ENCODE measurements around the gene VN1R2.
"Not testable (repeated sequence)": the region's sequence is repeated elsewhere in the genome, so short reads cannot be mapped to it uniquely, and the experiment has no call there.

VN1R2 gene, protein sequence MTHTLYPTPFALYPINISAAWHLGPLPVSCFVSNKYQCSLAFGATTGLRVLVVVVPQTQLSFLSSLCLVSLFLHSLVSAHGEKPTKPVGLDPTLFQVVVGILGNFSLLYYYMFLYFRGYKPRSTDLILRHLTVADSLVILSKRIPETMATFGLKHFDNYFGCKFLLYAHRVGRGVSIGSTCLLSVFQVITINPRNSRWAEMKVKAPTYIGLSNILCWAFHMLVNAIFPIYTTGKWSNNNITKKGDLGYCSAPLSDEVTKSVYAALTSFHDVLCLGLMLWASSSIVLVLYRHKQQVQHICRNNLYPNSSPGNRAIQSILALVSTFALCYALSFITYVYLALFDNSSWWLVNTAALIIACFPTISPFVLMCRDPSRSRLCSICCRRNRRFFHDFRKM

DNA sequence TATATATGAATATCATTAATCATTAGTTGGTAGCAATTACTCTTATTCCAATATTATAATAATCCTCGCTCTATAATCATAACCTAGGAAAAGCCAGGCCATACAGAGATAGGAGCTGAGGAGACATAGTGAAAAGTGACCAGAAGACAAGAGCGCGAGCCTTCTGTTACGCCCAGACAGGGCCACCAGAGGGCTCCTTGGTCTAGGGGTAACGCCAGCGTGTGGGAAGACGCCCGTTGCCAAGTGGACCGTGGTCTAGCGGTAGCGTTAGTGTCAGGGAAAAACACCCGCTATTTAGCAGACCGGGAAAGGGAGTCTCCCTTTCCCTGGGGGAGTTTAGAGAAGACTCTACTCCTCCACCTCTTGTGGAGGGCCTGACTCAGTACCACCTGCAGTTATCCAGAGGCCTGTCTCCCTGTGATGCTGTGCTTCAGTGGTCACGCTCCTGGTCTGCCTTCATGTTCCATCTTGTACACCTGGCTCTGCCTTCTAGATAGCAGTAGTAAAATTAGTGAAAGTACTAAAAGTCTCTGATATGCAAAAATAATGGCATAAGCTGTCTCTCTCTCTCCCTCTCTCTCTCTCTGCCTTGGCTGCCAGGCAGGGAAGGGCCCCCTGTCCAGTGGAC, at the start of gene VN1R2:
Gene VN1R2 (plus strand): TSS at position 578 of the 628 bp plus-strand sequence. CDS start 84 bp downstream, outside the sequence.
- POLR2A ChIA-PET; DNase-seq (ENCODE audit: extremely low spot score); CTCF ChIA-PET: not testable (repeated sequence)

DNA sequence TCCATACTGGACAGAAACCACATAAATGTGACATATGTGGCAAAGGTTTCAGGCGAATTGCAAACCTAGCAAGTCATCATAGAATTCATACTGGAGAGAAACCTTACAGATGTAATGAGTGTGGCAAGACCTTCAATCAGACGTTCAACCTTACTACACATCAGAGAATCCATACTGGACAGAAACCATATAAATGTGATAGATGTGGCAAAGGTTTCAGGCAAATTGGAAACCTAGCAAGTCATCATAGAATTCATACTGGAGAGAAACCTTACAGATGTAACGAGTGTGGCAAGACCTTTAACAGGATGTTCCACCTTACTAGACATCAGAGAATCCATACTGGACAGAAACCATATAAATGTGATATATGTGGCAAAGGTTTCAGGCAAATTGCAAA, 46.5 kb upstream of the VN1R2 start:
- DNase-seq (ENCODE audit: extremely low spot score); CTCF ChIA-PET; POLR2A ChIA-PET: not testable (repeated sequence)

DNA sequence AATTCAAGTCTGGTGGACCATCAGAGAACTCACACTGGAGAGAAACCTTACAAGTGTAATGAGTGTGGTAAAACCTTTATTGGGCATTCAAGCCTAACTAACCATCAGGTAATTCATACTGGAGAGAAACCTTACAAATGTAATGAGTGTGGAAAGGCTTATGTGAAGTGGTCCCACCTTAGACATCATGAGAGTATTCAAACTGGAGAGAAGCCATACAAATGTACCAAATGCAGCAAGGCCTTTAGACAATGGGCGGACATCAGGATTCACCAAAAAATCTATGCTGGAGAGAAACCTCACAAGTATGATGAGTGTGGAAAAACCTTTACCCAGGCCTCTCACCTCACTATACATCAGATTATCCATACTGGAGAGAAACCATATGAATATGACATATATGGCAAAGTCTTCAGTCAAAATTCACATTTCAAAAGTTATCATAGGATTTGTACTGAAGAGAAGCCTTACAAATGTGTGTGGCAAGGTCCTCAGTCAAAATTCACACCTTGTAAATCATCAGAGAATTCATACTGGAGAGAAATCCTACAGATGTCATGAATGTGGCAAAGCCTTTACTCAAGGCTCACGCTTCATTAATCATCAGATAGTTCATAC, 45.3 kb upstream of the VN1R2 start:
- TF ChIP-seq, protein P1, sequence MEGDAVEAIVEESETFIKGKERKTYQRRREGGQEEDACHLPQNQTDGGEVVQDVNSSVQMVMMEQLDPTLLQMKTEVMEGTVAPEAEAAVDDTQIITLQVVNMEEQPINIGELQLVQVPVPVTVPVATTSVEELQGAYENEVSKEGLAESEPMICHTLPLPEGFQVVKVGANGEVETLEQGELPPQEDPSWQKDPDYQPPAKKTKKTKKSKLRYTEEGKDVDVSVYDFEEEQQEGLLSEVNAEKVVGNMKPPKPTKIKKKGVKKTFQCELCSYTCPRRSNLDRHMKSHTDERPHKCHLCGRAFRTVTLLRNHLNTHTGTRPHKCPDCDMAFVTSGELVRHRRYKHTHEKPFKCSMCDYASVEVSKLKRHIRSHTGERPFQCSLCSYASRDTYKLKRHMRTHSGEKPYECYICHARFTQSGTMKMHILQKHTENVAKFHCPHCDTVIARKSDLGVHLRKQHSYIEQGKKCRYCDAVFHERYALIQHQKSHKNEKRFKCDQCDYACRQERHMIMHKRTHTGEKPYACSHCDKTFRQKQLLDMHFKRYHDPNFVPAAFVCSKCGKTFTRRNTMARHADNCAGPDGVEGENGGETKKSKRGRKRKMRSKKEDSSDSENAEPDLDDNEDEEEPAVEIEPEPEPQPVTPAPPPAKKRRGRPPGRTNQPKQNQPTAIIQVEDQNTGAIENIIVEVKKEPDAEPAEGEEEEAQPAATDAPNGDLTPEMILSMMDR (IDR thresholded peaks at IDR 0.05; ENCODE audit: control extremely low read depth, extremely low read depth, low read depth, missing control alignments) = no peak
- no peak for DNase-seq (ENCODE audit: extremely low spot score)
- CTCF ChIA-PET = no interaction called here
- POLR2A ChIA-PET = no interaction called here

DNA sequence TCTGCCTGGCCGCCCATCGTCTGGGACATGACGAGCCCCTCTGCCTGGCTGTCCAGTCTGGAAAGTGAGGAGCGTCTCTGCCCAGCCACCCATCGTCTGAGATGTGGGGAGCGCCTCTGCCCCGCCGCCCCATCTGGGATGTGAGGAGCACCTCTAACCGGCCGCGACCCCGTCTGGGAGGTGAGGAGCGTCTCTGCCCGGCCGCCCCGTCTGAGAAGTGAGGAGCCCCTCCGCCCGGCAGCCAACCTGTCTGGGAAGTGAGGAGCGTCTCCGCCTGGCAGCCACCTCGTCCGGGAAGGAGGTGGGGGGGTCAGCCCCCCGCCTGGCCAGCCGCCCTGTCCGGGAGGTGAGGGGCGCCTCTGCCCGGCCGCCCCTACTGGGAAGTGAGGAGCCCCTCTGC, 35.4 kb upstream of the VN1R2 start:
- DNase-seq (ENCODE audit: extremely low spot score); CTCF ChIA-PET; POLR2A ChIA-PET: not testable (repeated sequence)

DNA sequence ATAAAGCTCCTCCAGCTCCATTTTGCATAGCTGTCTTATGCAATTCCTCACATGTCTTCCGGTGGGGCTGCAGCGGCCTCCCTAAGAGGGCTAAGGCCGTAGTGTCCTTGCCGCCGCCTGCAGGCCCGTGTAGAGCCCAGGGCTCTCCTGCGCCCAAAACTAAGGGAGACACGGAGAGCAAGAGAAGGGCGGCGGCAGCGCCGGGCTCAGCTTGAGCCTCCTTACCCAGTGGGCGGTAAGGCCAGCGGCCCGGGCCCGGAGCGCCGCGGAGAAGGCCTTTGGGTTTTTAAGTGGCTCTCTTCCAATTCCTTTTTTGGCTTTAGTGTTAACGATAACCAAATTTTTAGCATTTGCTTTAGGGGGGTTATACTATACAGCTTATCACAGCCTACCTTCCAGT, 33.5 kb upstream of the VN1R2 start:
- TF ChIP-seq, protein P1 (IDR thresholded peaks at IDR 0.05; ENCODE audit: control extremely low read depth, extremely low read depth, low read depth, missing control alignments) = no peak
- no peak for DNase-seq (ENCODE audit: extremely low spot score)
- CTCF ChIA-PET = no interaction called here
- POLR2A ChIA-PET = no interaction called here

DNA sequence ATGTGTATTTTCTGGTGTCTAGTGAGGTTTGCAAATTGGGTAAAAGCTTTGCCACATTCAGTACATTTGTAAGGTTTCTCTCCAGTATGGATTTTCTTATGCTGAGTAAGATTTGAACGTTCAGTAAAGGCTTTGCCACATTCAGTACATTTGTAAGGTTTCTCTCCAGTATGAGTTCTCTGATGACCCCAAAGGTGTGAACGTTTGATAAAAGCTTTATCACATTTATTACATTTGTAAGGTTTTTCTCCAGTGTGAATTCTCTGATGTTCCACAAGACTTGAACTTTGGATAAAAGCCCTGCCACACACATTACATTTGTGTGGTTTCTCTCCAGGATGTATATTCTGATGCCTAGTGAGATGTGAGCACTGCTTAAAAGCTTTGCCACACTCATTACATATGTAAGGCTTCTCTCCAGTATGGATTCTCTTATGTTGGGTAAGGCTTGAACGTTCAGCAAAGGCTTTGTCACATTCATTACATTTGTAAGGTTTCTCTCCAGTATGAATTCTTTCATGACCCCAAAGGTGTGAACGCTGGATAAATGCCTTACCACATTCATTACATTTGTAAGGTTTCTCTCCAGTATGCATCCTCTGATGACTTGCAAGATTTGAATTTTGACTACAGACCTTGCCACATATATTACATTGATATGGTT, 20.8 kb upstream of the VN1R2 start:
- CTCF ChIA-PET = no interaction called here
- POLR2A ChIA-PET = no interaction called here
- no peak for DNase-seq (ENCODE audit: extremely low spot score)
- TF ChIP-seq, protein P1 (IDR thresholded peaks at IDR 0.05; ENCODE audit: control extremely low read depth, extremely low read depth, low read depth, missing control alignments) = no peak

DNA sequence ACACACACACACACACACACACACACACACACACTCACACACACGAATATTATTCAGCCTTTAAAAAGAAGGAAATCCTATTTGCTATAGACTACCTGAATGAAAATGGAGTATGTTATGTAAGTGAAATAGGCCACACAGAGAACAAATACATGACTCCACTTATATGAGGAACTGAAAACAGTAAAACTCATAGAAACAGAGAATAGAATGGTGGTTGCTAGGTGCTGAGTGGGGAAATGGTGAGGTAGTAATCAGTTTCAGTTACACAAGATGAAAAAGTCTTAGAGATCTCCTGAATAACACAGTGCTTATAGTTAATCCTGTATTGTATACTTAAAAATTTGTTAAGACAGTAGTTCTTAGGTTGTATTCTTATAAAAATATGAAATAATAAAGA, 11.6 kb upstream of the VN1R2 start:
- DNase-seq (ENCODE audit: extremely low spot score) = peak; percentile 20
- TF ChIP-seq, protein P1 (IDR thresholded peaks at IDR 0.05; ENCODE audit: control extremely low read depth, extremely low read depth, low read depth, missing control alignments) = no peak
- CTCF ChIA-PET = no interaction called here
- POLR2A ChIA-PET = no interaction called here
